Measurements from ENCODE around the gene ESRRB. TPM values are rescaled to one million over a fixed set of nuclear protein-coding genes. Genes with fewer than 3 reads are reported as not detected.
A peak's percentile ranks its signal among the peaks of the same experiment; 100 is the strongest.

ESRRB gene
- total RNA-seq, 1 experiment from 2014 or later, result 1.6 TPM

DNA sequence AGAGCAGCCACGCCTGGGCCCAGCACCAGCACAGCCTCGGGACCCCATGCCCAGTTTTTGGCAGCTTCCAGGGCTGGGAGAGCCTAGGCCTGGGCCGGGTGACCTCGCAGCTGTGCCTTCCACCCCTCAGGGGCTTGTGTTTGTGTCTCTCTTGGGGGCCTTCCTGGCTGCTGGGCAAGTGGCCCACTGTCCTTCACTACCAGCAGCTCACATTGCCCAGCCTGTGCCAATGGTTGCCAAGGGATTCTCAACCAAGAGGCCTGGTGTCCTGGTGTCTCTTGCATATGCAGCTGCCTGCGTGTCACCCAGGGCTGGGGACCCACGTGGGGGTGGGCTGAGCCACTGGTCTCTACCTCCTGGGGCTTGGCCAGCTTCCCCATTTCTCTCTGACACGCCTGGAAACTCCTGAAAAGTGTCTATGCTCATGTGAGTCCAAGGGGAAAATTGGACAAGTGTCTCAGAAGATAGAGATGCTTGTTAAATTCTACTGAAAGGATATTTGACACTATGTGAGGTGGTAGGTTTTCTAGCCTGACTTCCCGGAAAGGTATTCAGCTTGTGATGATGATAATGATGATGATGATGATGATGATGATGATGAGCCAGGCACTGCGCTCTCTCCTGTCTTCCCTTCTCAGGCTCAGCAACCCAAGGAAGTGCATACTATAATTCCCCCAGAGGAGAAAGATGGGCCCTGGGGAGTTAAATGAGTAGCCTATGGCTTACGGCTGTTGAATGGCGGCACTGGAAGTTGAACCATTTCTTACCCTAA lies 48.8 kb upstream of the ESRRB start (continued):
- TF ChIP-seq HMGXB4 (CRISPR knock-in tag; IDR thresholded peaks at IDR 0.05) (no peak), FOXP1 (CRISPR knock-in tag; IDR thresholded peaks at IDR 0.05; ENCODE audit: borderline replicate concordance) (no peak), GTF2I (CRISPR knock-in tag; conservative IDR thresholded peaks at IDR 0.05) (no peak), ZBTB43 (CRISPR knock-in tag; IDR thresholded peaks at IDR 0.05) (no peak), KAT7 (CRISPR knock-in tag; IDR thresholded peaks at IDR 0.05; ENCODE audit: borderline replicate concordance) (no peak), SOX15 (CRISPR knock-in tag; IDR thresholded peaks at IDR 0.05) (no peak)
- TF ChIP-seq, protein P1, sequence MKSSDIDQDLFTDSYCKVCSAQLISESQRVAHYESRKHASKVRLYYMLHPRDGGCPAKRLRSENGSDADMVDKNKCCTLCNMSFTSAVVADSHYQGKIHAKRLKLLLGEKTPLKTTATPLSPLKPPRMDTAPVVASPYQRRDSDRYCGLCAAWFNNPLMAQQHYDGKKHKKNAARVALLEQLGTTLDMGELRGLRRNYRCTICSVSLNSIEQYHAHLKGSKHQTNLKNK (CRISPR knock-in tag; IDR thresholded peaks at IDR 0.05), result no peak
- TF ChIP-seq, protein P2, sequence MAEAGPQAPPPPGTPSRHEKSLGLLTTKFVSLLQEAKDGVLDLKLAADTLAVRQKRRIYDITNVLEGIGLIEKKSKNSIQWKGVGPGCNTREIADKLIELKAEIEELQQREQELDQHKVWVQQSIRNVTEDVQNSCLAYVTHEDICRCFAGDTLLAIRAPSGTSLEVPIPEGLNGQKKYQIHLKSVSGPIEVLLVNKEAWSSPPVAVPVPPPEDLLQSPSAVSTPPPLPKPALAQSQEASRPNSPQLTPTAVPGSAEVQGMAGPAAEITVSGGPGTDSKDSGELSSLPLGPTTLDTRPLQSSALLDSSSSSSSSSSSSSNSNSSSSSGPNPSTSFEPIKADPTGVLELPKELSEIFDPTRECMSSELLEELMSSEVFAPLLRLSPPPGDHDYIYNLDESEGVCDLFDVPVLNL (CRISPR knock-in tag; IDR thresholded peaks at IDR 0.05; ENCODE audit: borderline replicate concordance, low read depth), result no peak

- TF ChIP-seq ESRRA (CRISPR knock-in tag; IDR thresholded peaks at IDR 0.05; ENCODE audit: borderline replicate concordance) (no peak), ELF4 (CRISPR knock-in tag; IDR thresholded peaks at IDR 0.05; ENCODE audit: low read depth) (no peak), CREB1 (CRISPR knock-in tag; IDR thresholded peaks at IDR 0.05) (no peak), USF2 (CRISPR knock-in tag; IDR thresholded peaks at IDR 0.05) (no peak), RORB (CRISPR knock-in tag; IDR thresholded peaks at IDR 0.05) (no peak), NFATC4 (CRISPR knock-in tag; IDR thresholded peaks at IDR 0.05) (no peak), OVOL2 (CRISPR knock-in tag; IDR thresholded peaks at IDR 0.05; ENCODE audit: borderline replicate concordance) (no peak), TCF7 (CRISPR knock-in tag; IDR thresholded peaks at IDR 0.05; ENCODE audit: low read depth) (no peak), NR3C1 (CRISPR knock-in tag; conservative IDR thresholded peaks at IDR 0.05; ENCODE audit: low read depth) (no peak), JUN (CRISPR knock-in tag; IDR thresholded peaks at IDR 0.05) (no peak), ZNF317 (CRISPR knock-in tag; IDR thresholded peaks at IDR 0.05; ENCODE audit: borderline replicate concordance, low read depth) (no peak), FOXP4 (CRISPR knock-in tag; IDR thresholded peaks at IDR 0.05) (no peak)
- DNase-seq (ENCODE audit: low spot score) (no peak), ATAC-seq (no peak)
- Mint-ChIP-seq H3K4me1 (peaks cover 28% of the 10 kb centered on the region), H3K27ac (no peak overlapping the region), H3K9me3 (no peaks in the 10 kb centered on the region), H3K4me3 (peak overlapping the region; percentile 69), H3K36me3 (no peaks in the 10 kb centered on the region), H3K27me3 (ENCODE audit: low read depth) (peaks cover 3% of the 10 kb centered on the region)
- CTCF ChIA-PET, result interaction anchor here (1.0 to 1.1 kb wide), 3 partner anchors 18 to 273 kb away, joined by 3 to 4 read pairs (median 3); no protein-coding TSS in a partner anchor
- POLR2A ChIA-PET, result no interaction called here
Observed at GRCh38 chr14:76328457-76329137, 47.3 kb upstream of the ESRRB start.

Measured in WTC11 (cell line).